Stimulated activated CD8-positive, alpha-beta memory T cell treated with anti-CD3 and anti-CD28 coated beads, Interleukin-4, amount 100 ng/mL, for 48 hours (primary cell): ENCODE data around the gene H3-3A.

Experiments used
- DNase-seq: peaks from one replicate; pipeline ENCODE4 v3.0.0-alpha.2; 2020

The H3-3A gene

GRCh38 chr1:226062558-226063223 is at the start of gene H3-3A:
TSS of gene H3-3A (plus strand) at chr1:226062716. CDS start at chr1:226064352, 1,636 bp downstream.
- DNase-seq = peak; percentile 99

GRCh38 chr1:226017070-226017469 is 45.4 kb upstream of the H3-3A start:
- DNase-seq = no peak

GRCh38 chr1:226019572-226019971 is 42.9 kb upstream of the H3-3A start:
- DNase-seq = no peak

- DNase-seq = no peak
Measured at GRCh38 chr1:226021401-226021800, 41.1 kb upstream of the H3-3A start.

GRCh38 chr1:226021801-226022200 is 40.7 kb upstream of the H3-3A start:
- DNase-seq = no peak

GRCh38 chr1:226023735-226024134 is 38.8 kb upstream of the H3-3A start:
- DNase-seq = no peak

- DNase-seq = no peak
Measured at GRCh38 chr1:226026833-226027232, 35.7 kb upstream of the H3-3A start.

GRCh38 chr1:226027538-226028217 is 34.8 kb upstream of the H3-3A start:
- DNase-seq = no peak

- DNase-seq = no peak
Measured at GRCh38 chr1:226029093-226029496, 33.4 kb upstream of the H3-3A start.

- DNase-seq = no peak
Measured at GRCh38 chr1:226029568-226030225, 32.8 kb upstream of the H3-3A start.

- DNase-seq = no peak
Measured at GRCh38 chr1:226033582-226033981, 28.9 kb upstream of the H3-3A start.

- DNase-seq = no peak
Measured at GRCh38 chr1:226033991-226034390, 28.5 kb upstream of the H3-3A start.

GRCh38 chr1:226034482-226034881 is 28.0 kb upstream of the H3-3A start:
- DNase-seq = no peak

GRCh38 chr1:226035915-226036314 is 26.6 kb upstream of the H3-3A start:
- no peak for DNase-seq

GRCh38 chr1:226038661-226039060 is 23.9 kb upstream of the H3-3A start:
- no peak for DNase-seq

GRCh38 chr1:226041419-226041818 is 21.1 kb upstream of the H3-3A start:
- no peak for DNase-seq

- no peak for DNase-seq
Measured at GRCh38 chr1:226044514-226045101, 17.9 kb upstream of the H3-3A start.

GRCh38 chr1:226046240-226046639 is 16.3 kb upstream of the H3-3A start:
- no peak for DNase-seq

- no peak for DNase-seq
Measured at GRCh38 chr1:226047495-226047894, 15.0 kb upstream of the H3-3A start.

- no peak for DNase-seq
Measured at GRCh38 chr1:226048886-226049285, 13.6 kb upstream of the H3-3A start.

GRCh38 chr1:226050133-226050532 is 12.4 kb upstream of the H3-3A start:
- no peak for DNase-seq

GRCh38 chr1:226051365-226051764 is 11.2 kb upstream of the H3-3A start:
- DNase-seq = no peak

GRCh38 chr1:226052061-226052460 is 10.5 kb upstream of the H3-3A start:
- DNase-seq = no peak
